Smooth muscle cell of the brain vasculature (primary cell): ENCODE data around the gene NECTIN1.

Experiments used
- DNase-seq: peaks from one replicate; pipeline ENCODE4 v3.0.0-alpha.2; 2012; ENCODE audit warnings: low read depth, low spot score

NECTIN1 gene

GRCh38 chr11:119755356-119756071 is 26.5 kb upstream of the NECTIN1 start:
- no peak for DNase-seq

DNA sequence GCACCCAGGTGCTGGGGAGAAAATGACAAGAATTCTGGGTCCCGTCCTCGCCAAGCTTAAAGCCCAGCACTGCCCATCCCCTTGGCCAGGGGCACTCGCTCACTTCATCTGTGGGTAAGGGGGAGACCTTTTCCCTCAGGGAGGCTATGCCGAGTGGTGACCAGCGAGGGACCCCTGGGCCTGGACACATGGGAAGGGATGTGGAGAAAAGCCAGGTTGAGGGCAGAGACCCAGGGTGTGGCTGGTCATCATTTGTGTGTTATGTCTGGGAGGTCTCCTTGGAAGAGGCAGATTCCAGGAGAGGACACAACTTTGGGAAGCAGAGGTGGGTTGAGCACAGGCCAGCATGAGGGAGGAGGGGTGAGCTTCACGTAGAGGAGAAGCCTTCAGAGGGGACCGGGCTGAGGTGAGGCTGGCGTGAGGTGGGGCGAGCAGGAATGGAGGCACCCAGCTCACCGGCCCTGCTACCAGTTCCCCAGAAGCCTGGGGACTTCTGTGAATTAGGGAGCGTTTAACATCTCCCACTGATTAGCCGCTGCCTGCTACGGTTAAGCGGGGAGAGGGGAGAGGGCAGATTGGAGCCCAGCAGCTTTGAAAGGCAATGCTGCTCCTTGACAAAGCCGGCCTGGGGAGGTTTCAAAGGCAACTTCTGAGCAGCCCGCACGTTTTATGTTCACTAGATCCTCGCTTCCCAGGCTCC is 25.8 kb upstream of the NECTIN1 start:
- no peak for DNase-seq

DNA sequence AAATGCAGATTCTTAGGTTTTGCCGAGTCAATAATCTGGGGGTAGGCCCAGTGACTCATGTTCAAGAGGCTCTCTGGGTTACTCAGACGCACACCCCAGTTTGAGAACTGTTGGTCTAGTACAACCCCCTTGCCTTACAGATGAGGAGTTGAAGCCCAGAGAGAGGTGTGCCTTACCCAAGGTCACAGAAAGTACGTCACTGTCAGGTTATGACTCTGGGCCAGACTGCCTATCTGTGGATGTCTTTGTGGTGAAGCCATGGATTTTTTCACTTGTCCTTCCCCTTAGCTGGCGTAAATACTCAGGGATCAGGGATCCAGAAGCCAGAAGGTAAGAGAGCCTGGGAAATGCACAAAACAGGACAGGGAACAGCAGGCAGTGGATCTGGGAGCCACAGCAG is 25.2 kb upstream of the NECTIN1 start:
- DNase-seq: no peak

GRCh38 chr11:119752946-119753345 is 23.9 kb upstream of the NECTIN1 start:
- DNase-seq: no peak

DNA sequence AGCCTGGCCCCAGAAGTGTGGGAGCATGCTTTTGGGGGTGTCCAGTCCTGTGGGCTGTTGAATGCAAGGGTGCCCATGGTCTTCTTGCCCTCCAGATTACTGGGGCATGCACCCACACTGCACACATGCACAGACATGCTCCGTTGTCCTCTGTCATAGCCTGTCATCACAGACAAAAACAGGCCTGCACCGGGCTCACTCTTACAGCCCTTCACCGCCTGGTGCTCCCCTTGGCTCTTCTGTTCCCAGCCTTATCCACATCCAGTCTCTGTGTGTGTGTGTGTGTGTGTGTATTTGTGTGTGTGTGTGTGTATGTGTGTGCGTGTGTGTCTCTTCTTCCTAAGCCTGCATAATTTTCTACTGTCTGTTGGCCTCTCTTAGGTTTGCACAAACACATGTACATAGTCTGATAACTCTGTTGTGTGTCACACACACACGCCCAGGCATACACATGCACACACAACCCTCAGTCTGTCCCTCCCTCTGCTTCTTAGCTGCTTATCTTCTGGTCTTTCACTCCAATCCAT is 23.4 kb upstream of the NECTIN1 start:
- no peak for DNase-seq

DNA sequence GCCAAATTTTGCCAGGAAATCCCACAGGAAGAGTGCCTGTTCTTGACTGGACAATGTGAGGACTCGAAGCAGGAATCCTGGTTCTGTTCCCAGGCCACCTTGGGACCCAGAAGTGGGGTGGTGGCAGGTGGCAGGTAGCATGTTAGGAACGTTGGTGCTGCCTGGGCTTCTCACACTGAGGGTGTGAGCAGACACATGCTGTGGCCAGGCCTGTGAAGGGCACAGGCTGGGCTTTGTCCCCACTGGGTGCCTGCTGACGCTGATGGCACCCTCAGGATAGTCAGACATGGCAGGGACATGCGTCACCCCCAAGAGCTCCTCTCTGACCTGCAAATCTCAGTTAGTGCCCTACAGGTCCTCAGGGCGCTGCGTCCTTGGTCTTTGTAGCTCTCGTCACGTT is 21.1 kb upstream of the NECTIN1 start:
- DNase-seq: no peak

DNA sequence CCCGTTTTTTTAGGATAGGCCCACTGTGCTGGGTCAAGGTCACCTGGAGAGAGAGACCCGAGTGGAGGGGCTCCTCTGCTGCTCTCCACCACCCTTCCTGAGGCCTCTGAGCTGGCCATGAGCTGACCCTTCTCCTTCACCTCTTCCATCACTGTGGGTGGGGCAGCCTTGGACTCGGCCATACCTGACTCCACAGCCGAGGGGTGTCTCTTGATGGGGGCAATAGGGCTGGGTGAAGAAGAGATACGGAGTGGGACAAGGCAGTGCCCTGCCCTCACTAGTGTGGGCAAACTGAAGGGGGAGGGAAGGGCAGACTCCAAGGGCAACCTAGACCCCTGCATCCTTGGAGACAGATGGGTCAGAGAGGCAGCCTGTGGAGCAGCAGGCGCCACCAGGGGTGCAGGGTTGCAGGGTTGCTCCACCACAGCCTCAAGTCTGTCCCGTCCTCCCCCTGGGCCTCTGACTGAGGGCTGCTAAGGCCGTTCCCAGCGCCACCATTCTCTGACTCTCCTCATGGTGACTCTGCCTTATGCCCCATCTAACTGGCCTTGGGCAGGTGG is 20.1 kb upstream of the NECTIN1 start:
- DNase-seq: no peak

- DNase-seq: no peak
Observed at GRCh38 chr11:119747868-119748660, 19.1 kb upstream of the NECTIN1 start.

GRCh38 chr11:119745776-119746535 is 17.0 kb upstream of the NECTIN1 start:
- no peak for DNase-seq

DNA sequence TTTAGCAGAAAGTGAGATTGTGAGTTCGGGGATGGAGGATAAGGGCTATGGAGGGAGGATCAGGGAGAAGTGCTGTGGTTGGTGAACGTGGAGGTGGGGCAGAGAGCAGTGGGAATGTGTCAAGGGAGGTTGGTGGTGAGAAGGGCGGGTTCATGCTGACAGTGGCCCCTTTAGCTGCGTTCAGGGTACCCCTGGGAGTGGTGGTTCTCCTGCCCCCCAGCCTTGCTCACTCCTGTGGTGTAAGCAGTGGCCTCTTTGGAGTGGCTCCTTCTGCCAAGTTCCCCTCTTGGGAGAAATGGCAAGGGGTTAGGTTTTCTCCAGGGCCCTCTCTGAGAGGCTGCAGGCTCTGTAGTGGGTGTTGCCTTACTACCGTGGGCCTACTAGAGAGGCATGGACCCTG is 16.1 kb upstream of the NECTIN1 start:
- DNase-seq: no peak

- DNase-seq: no peak
Observed at GRCh38 chr11:119744577-119744976, 15.6 kb upstream of the NECTIN1 start.

DNA sequence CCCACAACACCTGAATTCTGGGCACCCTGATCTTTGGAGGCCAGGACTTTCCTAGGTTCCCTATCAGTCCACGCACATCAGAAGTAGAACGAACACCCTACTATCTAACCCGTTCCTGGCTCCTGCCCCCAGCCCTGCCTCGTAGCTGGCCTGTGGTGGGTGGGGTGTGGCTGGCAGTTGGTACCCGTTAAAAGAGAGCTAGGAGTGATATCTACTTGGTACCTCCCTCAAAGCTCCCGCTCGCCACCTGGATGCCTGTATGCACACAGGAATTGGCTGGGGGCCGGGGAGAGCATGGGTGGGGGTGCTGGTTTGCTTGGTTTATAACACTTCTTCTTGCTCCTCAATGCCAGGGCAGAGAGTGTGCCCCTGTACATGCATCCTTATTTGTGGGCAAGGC is 14.0 kb upstream of the NECTIN1 start:
- no peak for DNase-seq

- no peak for DNase-seq
Observed at GRCh38 chr11:119742263-119742861, 13.4 kb upstream of the NECTIN1 start.

DNA sequence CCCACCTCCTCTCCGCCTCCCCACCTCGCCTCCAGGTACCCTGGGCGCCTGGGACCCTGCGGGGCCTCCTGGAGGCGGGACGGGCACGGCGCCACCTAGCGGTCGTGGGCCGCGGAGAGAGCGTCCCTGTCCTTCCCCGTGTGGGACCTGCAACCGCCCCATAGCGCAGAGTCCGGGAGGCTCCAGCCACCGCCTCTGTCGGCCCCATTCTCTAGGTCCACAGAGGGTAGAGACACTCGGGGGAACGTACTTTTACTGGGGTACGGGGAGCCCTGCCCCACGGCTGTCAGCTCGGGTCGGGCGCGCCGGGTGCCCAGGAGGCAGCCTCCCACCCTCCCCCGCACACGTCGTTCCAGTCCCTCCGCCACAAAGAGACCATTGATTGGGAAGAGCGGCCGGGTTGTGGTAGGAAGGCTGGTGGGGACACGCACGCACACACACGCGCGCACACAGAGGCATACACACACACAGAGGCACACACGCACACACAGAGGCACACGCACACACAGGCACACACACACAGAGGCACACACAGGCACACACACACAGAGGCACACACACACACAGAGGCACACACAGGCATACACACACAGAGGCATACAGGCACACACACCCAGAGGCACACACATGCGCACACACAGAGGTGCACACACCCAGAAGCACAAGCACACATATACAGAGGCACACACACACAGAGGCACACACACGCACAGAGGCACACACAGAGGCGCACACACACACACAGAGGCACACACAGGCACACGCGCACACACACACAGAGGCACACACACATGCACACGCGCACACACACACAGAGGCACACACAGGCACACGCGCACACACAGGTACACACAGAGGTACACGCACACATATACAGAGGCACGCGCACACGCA is 12.6 kb upstream of the NECTIN1 start:
- DNase-seq: no peak

DNA sequence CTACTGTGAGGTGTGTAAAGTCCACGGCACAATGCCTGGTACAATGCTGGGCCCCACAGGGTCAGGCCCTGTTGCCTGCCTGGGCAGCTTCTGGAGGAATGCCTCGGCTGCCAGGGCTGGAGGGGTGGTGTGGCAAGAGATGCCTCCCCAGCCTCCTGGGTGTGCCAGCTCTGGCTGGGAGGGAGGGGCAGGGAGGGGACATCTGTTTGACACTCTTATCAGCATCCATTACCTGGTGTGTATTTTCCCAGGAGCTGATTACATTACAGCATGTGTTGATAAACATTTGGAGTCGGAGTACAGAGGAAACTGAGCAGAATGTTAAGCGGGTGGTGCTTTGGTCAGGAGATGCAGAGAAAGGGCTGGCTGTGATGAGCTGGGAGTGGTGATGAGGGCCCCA is 11.0 kb upstream of the NECTIN1 start:
- no peak for DNase-seq

- no peak for DNase-seq
Observed at GRCh38 chr11:119739021-119739703, 10.2 kb upstream of the NECTIN1 start.

GRCh38 chr11:119738059-119738439 is 9.0 kb upstream of the NECTIN1 start:
- DNase-seq: no peak

DNA sequence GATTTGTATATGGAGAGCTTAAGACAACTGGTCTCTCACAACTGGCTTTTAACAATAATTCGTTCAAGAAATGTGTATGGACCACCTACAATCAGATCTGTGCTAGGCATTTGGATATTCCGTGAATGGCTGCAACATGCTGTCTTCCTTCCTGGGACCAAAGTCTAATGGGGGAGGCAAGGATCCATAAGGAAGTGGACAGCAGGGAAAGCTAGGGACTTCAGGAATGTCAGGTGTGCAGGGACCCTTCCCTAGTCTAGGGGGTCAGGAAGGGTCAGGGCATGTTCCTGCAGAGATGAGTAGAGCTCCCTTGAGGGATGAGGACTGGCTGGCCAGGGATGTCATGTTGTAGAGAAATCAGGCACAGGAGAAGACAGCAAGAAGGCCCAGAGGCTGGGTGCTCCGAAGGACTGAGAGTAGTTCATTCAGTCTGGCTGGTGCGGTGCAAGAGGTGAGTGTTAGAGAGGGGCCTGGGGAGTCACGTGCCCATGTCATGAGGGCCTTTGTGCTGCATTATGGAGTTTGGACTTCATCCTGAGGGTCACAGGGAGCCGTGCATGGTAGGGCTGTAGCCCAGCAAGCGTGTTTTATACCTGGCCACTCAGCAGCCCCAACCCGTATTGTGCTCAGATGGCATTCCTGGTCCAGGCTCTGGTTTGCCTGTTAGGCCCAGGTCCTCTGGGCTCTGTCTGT is 8.5 kb upstream of the NECTIN1 start:
- DNase-seq: no peak

GRCh38 chr11:119734788-119735187 is 5.8 kb upstream of the NECTIN1 start:
- DNase-seq: no peak
